ENCODE results near the gene SRPX2. TPM values are rescaled to one million over a fixed set of nuclear protein-coding genes. Genes with fewer than 3 reads are reported as not detected.

SRPX2 gene
- total RNA-seq, 3 donors from 2014 or later: 15.2 to 61.0 (median 32.6) TPM

DNA sequence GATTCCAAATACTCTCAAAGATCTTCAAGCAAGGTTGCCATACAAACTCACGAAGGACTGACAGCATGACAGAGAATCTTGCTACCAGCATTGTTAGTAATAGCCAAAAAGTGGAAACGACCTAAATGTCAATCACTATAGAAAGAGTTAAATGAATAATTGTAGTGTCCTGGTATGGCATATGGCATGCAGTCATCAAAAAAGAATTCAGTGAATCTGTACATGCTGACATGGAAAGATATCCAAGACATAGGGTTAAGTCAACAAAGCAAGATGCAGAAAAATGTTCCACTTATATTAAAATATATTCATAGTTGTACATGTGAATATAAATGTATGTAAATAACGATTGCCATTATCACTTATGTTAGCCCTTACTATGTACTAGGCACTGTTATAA lies 37.6 kb downstream of the SRPX2 start:
- TF ChIP-seq, protein P1, sequence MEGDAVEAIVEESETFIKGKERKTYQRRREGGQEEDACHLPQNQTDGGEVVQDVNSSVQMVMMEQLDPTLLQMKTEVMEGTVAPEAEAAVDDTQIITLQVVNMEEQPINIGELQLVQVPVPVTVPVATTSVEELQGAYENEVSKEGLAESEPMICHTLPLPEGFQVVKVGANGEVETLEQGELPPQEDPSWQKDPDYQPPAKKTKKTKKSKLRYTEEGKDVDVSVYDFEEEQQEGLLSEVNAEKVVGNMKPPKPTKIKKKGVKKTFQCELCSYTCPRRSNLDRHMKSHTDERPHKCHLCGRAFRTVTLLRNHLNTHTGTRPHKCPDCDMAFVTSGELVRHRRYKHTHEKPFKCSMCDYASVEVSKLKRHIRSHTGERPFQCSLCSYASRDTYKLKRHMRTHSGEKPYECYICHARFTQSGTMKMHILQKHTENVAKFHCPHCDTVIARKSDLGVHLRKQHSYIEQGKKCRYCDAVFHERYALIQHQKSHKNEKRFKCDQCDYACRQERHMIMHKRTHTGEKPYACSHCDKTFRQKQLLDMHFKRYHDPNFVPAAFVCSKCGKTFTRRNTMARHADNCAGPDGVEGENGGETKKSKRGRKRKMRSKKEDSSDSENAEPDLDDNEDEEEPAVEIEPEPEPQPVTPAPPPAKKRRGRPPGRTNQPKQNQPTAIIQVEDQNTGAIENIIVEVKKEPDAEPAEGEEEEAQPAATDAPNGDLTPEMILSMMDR (IDR thresholded peaks at IDR 0.05): no peak
- TF ChIP-seq POLR2AphosphoS5 (IDR thresholded peaks at IDR 0.05) (no peak), POLR2A (IDR thresholded peaks at IDR 0.05) (no peak)
- H3K4me1 ChIP-seq: no peaks in the 10 kb centered on the region
- no peak overlapping the region for H3K4me3 ChIP-seq
- H3K27me3 ChIP-seq: peaks cover 0 to 44% of the 10 kb centered on the region in 2 donors
- no peak overlapping the region for H3K27ac ChIP-seq
- H3K9me3 ChIP-seq: no peaks in the 10 kb centered on the region
- no peaks in the 10 kb centered on the region for H3K36me3 ChIP-seq
- intact Hi-C loops (cut with DNase I; ENCODE audit: low total_unique reads): loop anchor here (5.0 to 10.0 kb wide), 3 partner anchors 83 to 1247 kb away; no protein-coding TSS in a partner anchor
- no peak for DNase-seq (ENCODE audit: low spot score in 2 of 2)

DNA sequence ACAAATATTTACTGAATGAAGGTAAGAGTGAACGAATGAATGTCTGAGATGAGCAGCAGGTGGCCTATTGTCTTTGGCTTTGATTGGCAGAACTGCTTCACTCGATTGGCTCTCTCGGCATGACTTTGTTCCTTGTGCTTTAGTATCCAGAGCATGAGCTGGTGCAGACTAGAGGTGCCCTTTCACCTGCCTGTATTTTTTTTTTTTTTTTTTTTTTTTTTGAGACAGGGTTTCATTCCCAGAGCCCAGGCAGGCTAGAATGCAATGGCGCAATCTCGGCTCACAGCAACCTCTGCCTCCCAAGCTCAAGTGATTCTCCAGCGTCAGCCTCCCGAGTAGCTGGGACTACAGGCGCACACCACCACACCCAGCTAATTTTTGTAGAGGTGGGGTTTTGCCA lies 38.9 kb downstream of the SRPX2 start:
- no peak for TF ChIP-seq POLR2AphosphoS5 (IDR thresholded peaks at IDR 0.05)
- TF ChIP-seq, protein P1 (IDR thresholded peaks at IDR 0.05): no peak
- TF ChIP-seq POLR2A (IDR thresholded peaks at IDR 0.05): no peak
- intact Hi-C loops (cut with DNase I; ENCODE audit: low total_unique reads): loop anchor here (5.0 to 10.0 kb wide), 3 partner anchors 82 to 1248 kb away; no protein-coding TSS in a partner anchor
- no peaks in the 10 kb centered on the region for H3K4me1 ChIP-seq

DNA sequence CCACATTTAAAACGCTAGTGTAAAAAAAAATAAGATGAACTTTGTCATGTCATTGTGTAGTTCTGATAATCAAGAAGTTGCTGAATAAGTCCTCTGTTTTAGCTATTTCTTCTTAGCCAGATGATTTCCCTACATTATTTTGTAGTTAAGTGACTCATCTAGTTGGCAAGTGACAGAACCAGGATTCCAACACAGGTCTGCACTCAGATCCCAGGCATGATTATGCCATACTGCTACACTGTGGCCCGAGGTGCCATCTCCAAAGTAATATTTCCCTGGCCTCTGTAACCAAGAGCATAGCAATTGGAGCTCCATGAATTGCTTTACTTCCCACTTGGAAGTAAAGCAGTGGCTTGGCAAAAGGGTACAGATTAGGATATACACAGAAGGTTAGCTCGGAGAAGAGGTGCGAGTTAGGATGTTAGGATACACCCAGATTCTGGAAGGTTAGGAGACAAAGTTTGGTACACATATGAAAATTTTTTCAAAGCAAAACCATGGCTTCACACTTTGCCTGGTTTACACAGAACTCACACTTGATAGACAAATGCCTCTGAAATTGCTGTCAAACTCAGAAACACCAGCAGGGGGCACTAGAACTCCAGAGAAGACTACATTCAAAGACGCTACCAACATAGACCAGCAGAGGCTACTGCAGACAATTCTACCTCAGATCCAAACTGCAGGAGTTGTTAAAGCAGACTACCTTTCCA lies 41.4 kb downstream of the SRPX2 start:
- H3K27me3 ChIP-seq: peaks cover 0 to 47% of the 10 kb centered on the region in 2 donors
- H3K27ac ChIP-seq: peak overlapping the region in 1 of 2 donors; percentile 20
- H3K4me1 ChIP-seq: no peaks in the 10 kb centered on the region
- no peaks in the 10 kb centered on the region for H3K36me3 ChIP-seq
- intact Hi-C loops (cut with DNase I; ENCODE audit: low total_unique reads): loop anchor here (10.0 kb wide), 2 partner anchors 79 to 1251 kb away; no protein-coding TSS in a partner anchor
- TF ChIP-seq, protein P1 (IDR thresholded peaks at IDR 0.05): peak; percentile 84 to 94 (median 88)
- no peak for TF ChIP-seq POLR2A (IDR thresholded peaks at IDR 0.05)
- no peak overlapping the region for H3K4me3 ChIP-seq
- no peaks in the 10 kb centered on the region for H3K9me3 ChIP-seq
- peak; percentile 48 to 57 for DNase-seq (ENCODE audit: low spot score in 2 of 2)

More for the DNA sequence above, 38.9 kb downstream of the SRPX2 start:
- no peaks in the 10 kb centered on the region for H3K36me3 ChIP-seq
- no peaks in the 10 kb centered on the region for H3K9me3 ChIP-seq
- H3K4me3 ChIP-seq: no peak overlapping the region
- no peak overlapping the region for H3K27ac ChIP-seq
- H3K27me3 ChIP-seq: peaks cover 0 to 47% of the 10 kb centered on the region in 2 donors
- no peak for DNase-seq (ENCODE audit: low spot score in 2 of 2)

DNA sequence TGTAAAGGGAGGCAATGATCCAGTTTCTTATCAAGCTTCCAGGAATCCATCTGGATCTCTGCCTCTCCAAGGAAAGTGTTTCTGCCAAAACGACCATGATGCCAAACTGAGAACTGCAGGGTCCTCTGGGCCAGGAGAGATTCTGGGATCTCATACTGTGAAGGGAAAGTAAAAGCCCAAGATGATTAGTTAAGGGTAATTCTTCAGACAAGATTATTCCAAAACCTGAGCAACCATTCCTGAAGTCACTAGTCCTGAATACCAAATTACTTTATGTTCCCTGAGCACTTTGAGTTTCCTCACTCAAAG lies 42.0 kb downstream of the SRPX2 start:
- intact Hi-C loops (cut with DNase I; ENCODE audit: low total_unique reads): loop anchor here (10.0 kb wide), 2 partner anchors 79 to 1251 kb away; no protein-coding TSS in a partner anchor
- no peaks in the 10 kb centered on the region for H3K4me1 ChIP-seq
- TF ChIP-seq POLR2AphosphoS5 (IDR thresholded peaks at IDR 0.05) (no peak), POLR2A (IDR thresholded peaks at IDR 0.05) (no peak)
- TF ChIP-seq, protein P1 (IDR thresholded peaks at IDR 0.05): no peak
- H3K9me3 ChIP-seq: no peaks in the 10 kb centered on the region
- no peaks in the 10 kb centered on the region for H3K36me3 ChIP-seq
- no peak for DNase-seq (ENCODE audit: low spot score in 2 of 2)
- no peak overlapping the region for H3K27ac ChIP-seq
- no peak overlapping the region for H3K4me3 ChIP-seq
- peaks cover 0 to 45% of the 10 kb centered on the region in 2 donors for H3K27me3 ChIP-seq

DNA sequence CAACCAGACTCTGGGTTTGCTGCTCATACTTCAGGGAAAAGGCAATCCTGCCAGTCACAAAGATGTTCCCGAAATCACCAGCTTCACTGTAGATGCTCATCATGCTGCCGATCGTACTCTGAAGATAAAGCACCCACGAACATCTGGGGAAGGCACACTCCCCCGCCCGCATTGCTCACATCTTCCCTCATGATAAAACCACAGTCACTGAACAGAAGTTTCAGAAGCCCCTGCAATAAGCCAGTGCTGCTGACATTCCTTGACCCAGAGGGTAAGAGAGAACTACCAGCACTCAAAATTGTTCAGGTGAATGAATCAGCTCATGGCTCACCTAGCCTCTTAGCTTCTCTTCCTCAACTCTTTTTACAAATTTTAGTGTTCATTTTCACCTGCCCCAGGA lies 43.1 kb downstream of the SRPX2 start:
- H3K4me3 ChIP-seq: no peak overlapping the region
- no peaks in the 10 kb centered on the region for H3K36me3 ChIP-seq
- DNase-seq (ENCODE audit: low spot score in 2 of 2): no peak
- no peak overlapping the region for H3K27ac ChIP-seq
- peaks cover 0 to 39% of the 10 kb centered on the region in 2 donors for H3K27me3 ChIP-seq
- no peaks in the 10 kb centered on the region for H3K4me1 ChIP-seq
- H3K9me3 ChIP-seq: no peaks in the 10 kb centered on the region
- intact Hi-C loops (cut with DNase I; ENCODE audit: low total_unique reads): loop anchor here (10.0 kb wide), 2 partner anchors 78 to 1252 kb away; no protein-coding TSS in a partner anchor
- TF ChIP-seq, protein P1 (IDR thresholded peaks at IDR 0.05): no peak
- no peak for TF ChIP-seq POLR2AphosphoS5 (IDR thresholded peaks at IDR 0.05)
